Stimulated activated naive CD8-positive, alpha-beta T cell treated with anti-CD3 and anti-CD28 coated beads, Interleukin-15, Interleukin-2, amounts not matched to agents 100 ng/mL and 50 ng/mL, for 24 hours (primary cell): ENCODE results near the gene KLHL29.

Source experiments
- H3K27ac Mint-ChIP-seq: one replicate; pipeline ENCODE4 v1.8.0; 2021; ENCODE audit warnings: mild to moderate bottlenecking, mixed read lengths
- H3K27me3 Mint-ChIP-seq: one replicate; pipeline ENCODE4 v1.8.0; 2021; ENCODE audit warnings: mixed read lengths
- H3K36me3 Mint-ChIP-seq: one replicate; pipeline ENCODE4 v1.8.0; 2021; ENCODE audit warnings: low read depth, mixed read lengths
- H3K4me1 Mint-ChIP-seq: one replicate; pipeline ENCODE4 v1.8.0; 2021; ENCODE audit warnings: low read depth, mixed read lengths
- H3K4me3 Mint-ChIP-seq: one replicate; pipeline ENCODE4 v1.8.0; 2021; ENCODE audit warnings: mild to moderate bottlenecking, mixed read lengths
- H3K9me3 Mint-ChIP-seq: one replicate; pipeline ENCODE4 v1.8.0; 2021; ENCODE audit warnings: mixed read lengths

KLHL29 gene

GRCh38 chr2:23399674-23400261 lies 14.8 kb downstream of the KLHL29 start:
- H3K36me3 Mint-ChIP-seq = no peaks in the 10 kb centered on the region
- no peak overlapping the region for H3K4me3 Mint-ChIP-seq
- no peak overlapping the region for H3K27ac Mint-ChIP-seq
- H3K9me3 Mint-ChIP-seq = no peaks in the 10 kb centered on the region
- peaks cover 16% of the 10 kb centered on the region for H3K27me3 Mint-ChIP-seq
- peaks cover 10% of the 10 kb centered on the region for H3K4me1 Mint-ChIP-seq

GRCh38 chr2:23400703-23401102 lies 15.7 kb downstream of the KLHL29 start:
- Mint-ChIP-seq H3K4me1 (peaks cover 11% of the 10 kb centered on the region), H3K4me3 (no peak overlapping the region), H3K36me3 (no peaks in the 10 kb centered on the region), H3K27me3 (peaks cover 10% of the 10 kb centered on the region), H3K9me3 (no peaks in the 10 kb centered on the region), H3K27ac (no peak overlapping the region)

- Mint-ChIP-seq H3K9me3 (no peaks in the 10 kb centered on the region), H3K27me3 (peaks cover 10% of the 10 kb centered on the region), H3K36me3 (no peaks in the 10 kb centered on the region), H3K4me3 (no peak overlapping the region), H3K27ac (no peak overlapping the region), H3K4me1 (peaks cover 11% of the 10 kb centered on the region)
These were observed 16.6 kb downstream of the KLHL29 start for GRCh38 chr2:23401427-23402204.

- Mint-ChIP-seq H3K9me3 (no peaks in the 10 kb centered on the region), H3K4me1 (peaks cover 11% of the 10 kb centered on the region), H3K4me3 (no peak overlapping the region), H3K27ac (no peak overlapping the region), H3K27me3 (peaks cover 10% of the 10 kb centered on the region), H3K36me3 (no peaks in the 10 kb centered on the region)
These were observed 17.3 kb downstream of the KLHL29 start for GRCh38 chr2:23402205-23402740.

- no peaks in the 10 kb centered on the region for H3K36me3 Mint-ChIP-seq
- H3K27ac Mint-ChIP-seq = no peak overlapping the region
- peaks cover 3% of the 10 kb centered on the region for H3K27me3 Mint-ChIP-seq
- H3K9me3 Mint-ChIP-seq = no peaks in the 10 kb centered on the region
- peaks cover 11% of the 10 kb centered on the region for H3K4me1 Mint-ChIP-seq
- no peak overlapping the region for H3K4me3 Mint-ChIP-seq
These were observed 19.4 kb downstream of the KLHL29 start for GRCh38 chr2:23404426-23404825.

- Mint-ChIP-seq H3K9me3 (no peaks in the 10 kb centered on the region), H3K27ac (no peak overlapping the region), H3K36me3 (no peaks in the 10 kb centered on the region), H3K4me3 (no peak overlapping the region), H3K4me1 (peaks cover 7% of the 10 kb centered on the region), H3K27me3 (no peaks in the 10 kb centered on the region)
These were observed 24.3 kb downstream of the KLHL29 start for GRCh38 chr2:23409248-23409647.

GRCh38 chr2:23410596-23410995 lies 25.6 kb downstream of the KLHL29 start:
- Mint-ChIP-seq H3K27ac (no peak overlapping the region), H3K9me3 (no peaks in the 10 kb centered on the region), H3K4me1 (no peaks in the 10 kb centered on the region), H3K36me3 (no peaks in the 10 kb centered on the region), H3K4me3 (no peak overlapping the region), H3K27me3 (no peaks in the 10 kb centered on the region)

- H3K36me3 Mint-ChIP-seq = no peaks in the 10 kb centered on the region
- no peaks in the 10 kb centered on the region for H3K4me1 Mint-ChIP-seq
- H3K9me3 Mint-ChIP-seq = no peaks in the 10 kb centered on the region
- no peaks in the 10 kb centered on the region for H3K27me3 Mint-ChIP-seq
- no peak overlapping the region for H3K4me3 Mint-ChIP-seq
- H3K27ac Mint-ChIP-seq = no peak overlapping the region
These were observed 26.9 kb downstream of the KLHL29 start for GRCh38 chr2:23411752-23412431.

- Mint-ChIP-seq H3K27me3 (no peaks in the 10 kb centered on the region), H3K27ac (no peak overlapping the region), H3K36me3 (no peaks in the 10 kb centered on the region), H3K9me3 (no peaks in the 10 kb centered on the region), H3K4me3 (no peak overlapping the region), H3K4me1 (no peaks in the 10 kb centered on the region)
These were observed 27.7 kb downstream of the KLHL29 start for GRCh38 chr2:23412556-23413155.

GRCh38 chr2:23413641-23414040 lies 28.7 kb downstream of the KLHL29 start:
- H3K27ac Mint-ChIP-seq = no peak overlapping the region
- no peaks in the 10 kb centered on the region for H3K4me1 Mint-ChIP-seq
- no peaks in the 10 kb centered on the region for H3K36me3 Mint-ChIP-seq
- H3K9me3 Mint-ChIP-seq = no peaks in the 10 kb centered on the region
- H3K27me3 Mint-ChIP-seq = no peaks in the 10 kb centered on the region
- H3K4me3 Mint-ChIP-seq = no peak overlapping the region

GRCh38 chr2:23414106-23414505 lies 29.1 kb downstream of the KLHL29 start:
- Mint-ChIP-seq H3K27me3 (no peaks in the 10 kb centered on the region), H3K27ac (no peak overlapping the region), H3K9me3 (no peaks in the 10 kb centered on the region), H3K4me3 (no peak overlapping the region), H3K36me3 (no peaks in the 10 kb centered on the region), H3K4me1 (no peaks in the 10 kb centered on the region)

GRCh38 chr2:23414871-23415270 lies 29.9 kb downstream of the KLHL29 start:
- H3K9me3 Mint-ChIP-seq = no peaks in the 10 kb centered on the region
- H3K27ac Mint-ChIP-seq = no peak overlapping the region
- no peaks in the 10 kb centered on the region for H3K36me3 Mint-ChIP-seq
- no peaks in the 10 kb centered on the region for H3K4me1 Mint-ChIP-seq
- H3K4me3 Mint-ChIP-seq = no peak overlapping the region
- H3K27me3 Mint-ChIP-seq = no peaks in the 10 kb centered on the region

- Mint-ChIP-seq H3K9me3 (no peaks in the 10 kb centered on the region), H3K36me3 (no peaks in the 10 kb centered on the region), H3K27me3 (no peaks in the 10 kb centered on the region), H3K4me1 (no peaks in the 10 kb centered on the region), H3K27ac (no peak overlapping the region), H3K4me3 (no peak overlapping the region)
These were observed 32.3 kb downstream of the KLHL29 start for GRCh38 chr2:23417310-23417709.

GRCh38 chr2:23418056-23418455 lies 33.1 kb downstream of the KLHL29 start:
- Mint-ChIP-seq H3K4me1 (no peaks in the 10 kb centered on the region), H3K4me3 (no peak overlapping the region), H3K9me3 (no peaks in the 10 kb centered on the region), H3K36me3 (no peaks in the 10 kb centered on the region), H3K27ac (no peak overlapping the region), H3K27me3 (no peaks in the 10 kb centered on the region)

- Mint-ChIP-seq H3K9me3 (no peaks in the 10 kb centered on the region), H3K27ac (no peak overlapping the region), H3K4me3 (no peak overlapping the region), H3K36me3 (no peaks in the 10 kb centered on the region), H3K27me3 (no peaks in the 10 kb centered on the region), H3K4me1 (no peaks in the 10 kb centered on the region)
These were observed 33.5 kb downstream of the KLHL29 start for GRCh38 chr2:23418461-23418911.
